Activated CD4-positive, alpha-beta T cell treated with anti-CD3 and anti-CD28 coated beads for 36 hours (primary cell): ENCODE measurements around the gene LRRC38. TPM values are rescaled to one million over a fixed set of nuclear protein-coding genes. Genes with fewer than 3 reads are reported as not detected.
"Not testable (repeated sequence)": the region's sequence is repeated elsewhere in the genome, so short reads cannot be mapped to it uniquely, and the experiment has no call there.

Experiments used
- ATAC-seq: fragments of 200-7000 bp; cut with Tn5 transposase; one replicate; pipeline ENCODE4 v1.10.0; 2021; ENCODE audit warnings: mild to moderate bottlenecking, moderate library complexity
- CTCF ChIA-PET: fragments of 350-600 bp; sonication (Branson Sonifier 250); formaldehyde crosslinking; loops from one replicate; lab custom pipeline; 2021; ENCODE audit warnings: antibody characterized with exemption; lab: Charles Lee
- POLR2A ChIA-PET: fragments of 350-600 bp; sonication (Branson Sonifier 250); formaldehyde crosslinking; loops from one replicate; lab custom pipeline; 2021; ENCODE audit warnings: antibody characterized with exemption, inconsistent platforms; lab: Charles Lee
- DNase-seq: peaks from one replicate; pipeline ENCODE4 v3.0.0-alpha.2; 2020
- H3K27ac Mint-ChIP-seq: one replicate; pipeline ENCODE4 v1.8.0; 2021; ENCODE audit warnings: mixed read lengths
- H3K27me3 Mint-ChIP-seq: one replicate; pipeline ENCODE4 v1.8.0; 2021; ENCODE audit warnings: mixed read lengths
- H3K36me3 Mint-ChIP-seq: one replicate; pipeline ENCODE4 v1.8.0; 2021; ENCODE audit warnings: low read depth, mixed read lengths
- H3K4me1 Mint-ChIP-seq: one replicate; pipeline ENCODE4 v1.8.0; 2021; ENCODE audit warnings: mixed read lengths
- H3K4me3 Mint-ChIP-seq: one replicate; pipeline ENCODE4 v1.8.0; 2021; ENCODE audit warnings: mild to moderate bottlenecking, moderate library complexity, mixed read lengths
- H3K9me3 Mint-ChIP-seq: one replicate; pipeline ENCODE4 v1.8.0; 2021; ENCODE audit warnings: low read depth, mixed read lengths
- intact Hi-C, 2 experiments: fragments of 100-400 bp; cut with DNase I in 1 of 2; cut with micrococcal nuclease in 1 of 2; formaldehyde crosslinking; loops; one replicate each; pipeline versions ENCODE4 v1.14.2 to v1.15.1; 2022 to 2024; cut with DNase I, micrococcal nuclease
- total RNA-seq, 2 experiments: library from RNA; stranded (reverse); gene quantifications; one replicate each; pipeline ENCODE4 v1.2.3, GENCODE V29; 2021

Gene LRRC38
- total RNA-seq, 2 experiments from 2014 or later = not detected

GRCh38 chr1:13456904-13457532 is 56.8 kb downstream of the LRRC38 start:
- no peak overlapping the region for H3K27ac Mint-ChIP-seq
- H3K4me3 Mint-ChIP-seq = no peak overlapping the region
- ChIA-PET CTCF (no interaction called here), POLR2A (no interaction called here)
- ATAC-seq (no peak), DNase-seq (no peak)
- peaks cover 8% of the 10 kb centered on the region for H3K27me3 Mint-ChIP-seq
- H3K4me1 Mint-ChIP-seq = no peaks in the 10 kb centered on the region
- H3K36me3 Mint-ChIP-seq = no peaks in the 10 kb centered on the region
- intact Hi-C loops = no loop called here
- no peaks in the 10 kb centered on the region for H3K9me3 Mint-ChIP-seq

GRCh38 chr1:13451399-13451965 is 62.3 kb downstream of the LRRC38 start:
- intact Hi-C loops = no loop called here
- ATAC-seq = no peak
- no peak overlapping the region for H3K4me3 Mint-ChIP-seq

DNA sequence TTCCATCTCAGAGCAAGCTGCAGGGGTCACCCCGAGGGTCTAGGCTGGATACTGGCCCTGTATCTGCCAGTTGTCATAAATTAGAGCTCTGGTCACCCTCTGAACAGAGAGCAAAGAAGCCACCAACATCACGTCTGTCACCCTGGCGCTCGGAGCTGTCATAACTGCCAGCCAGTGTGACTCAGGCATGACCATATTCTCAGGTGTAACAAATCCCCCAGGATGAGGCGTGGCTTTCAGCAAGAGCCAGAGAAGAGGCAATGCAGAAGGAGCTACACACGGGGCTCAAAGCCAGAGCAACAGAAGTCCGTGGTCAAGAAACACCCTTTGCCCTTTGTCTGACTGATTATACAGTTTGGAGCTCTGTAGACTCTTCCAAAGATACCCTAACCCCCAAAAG is 63.6 kb downstream of the LRRC38 start:
- ATAC-seq = no peak
- Mint-ChIP-seq H3K4me3 (no peak overlapping the region), H3K36me3 (no peaks in the 10 kb centered on the region), H3K27ac (no peak overlapping the region), H3K27me3 (no peaks in the 10 kb centered on the region), H3K4me1 (no peaks in the 10 kb centered on the region), H3K9me3 (no peaks in the 10 kb centered on the region)
- ChIA-PET POLR2A (no interaction called here), CTCF (no interaction called here)
- no peak for DNase-seq
- intact Hi-C loops = no loop called here

More at GRCh38 chr1:13451399-13451965, 62.3 kb downstream of the LRRC38 start:
- H3K27me3 Mint-ChIP-seq = peaks cover 3% of the 10 kb centered on the region
- no peaks in the 10 kb centered on the region for H3K4me1 Mint-ChIP-seq
- no peak for DNase-seq
- CTCF ChIA-PET = no interaction called here
- no peak overlapping the region for H3K27ac Mint-ChIP-seq
- POLR2A ChIA-PET = no interaction called here
- H3K9me3 Mint-ChIP-seq = no peaks in the 10 kb centered on the region
- H3K36me3 Mint-ChIP-seq = no peaks in the 10 kb centered on the region

- Mint-ChIP-seq H3K4me3 (no peak overlapping the region), H3K9me3 (no peaks in the 10 kb centered on the region), H3K36me3 (no peaks in the 10 kb centered on the region), H3K27ac (no peak overlapping the region), H3K27me3 (peaks cover 1% of the 10 kb centered on the region), H3K4me1 (no peaks in the 10 kb centered on the region)
- CTCF ChIA-PET = no interaction called here
- ATAC-seq = no peak
- intact Hi-C loops = no loop called here
- DNase-seq = no peak
- POLR2A ChIA-PET = no interaction called here
Measured at GRCh38 chr1:13443335-13443979, 70.3 kb downstream of the LRRC38 start.

DNA sequence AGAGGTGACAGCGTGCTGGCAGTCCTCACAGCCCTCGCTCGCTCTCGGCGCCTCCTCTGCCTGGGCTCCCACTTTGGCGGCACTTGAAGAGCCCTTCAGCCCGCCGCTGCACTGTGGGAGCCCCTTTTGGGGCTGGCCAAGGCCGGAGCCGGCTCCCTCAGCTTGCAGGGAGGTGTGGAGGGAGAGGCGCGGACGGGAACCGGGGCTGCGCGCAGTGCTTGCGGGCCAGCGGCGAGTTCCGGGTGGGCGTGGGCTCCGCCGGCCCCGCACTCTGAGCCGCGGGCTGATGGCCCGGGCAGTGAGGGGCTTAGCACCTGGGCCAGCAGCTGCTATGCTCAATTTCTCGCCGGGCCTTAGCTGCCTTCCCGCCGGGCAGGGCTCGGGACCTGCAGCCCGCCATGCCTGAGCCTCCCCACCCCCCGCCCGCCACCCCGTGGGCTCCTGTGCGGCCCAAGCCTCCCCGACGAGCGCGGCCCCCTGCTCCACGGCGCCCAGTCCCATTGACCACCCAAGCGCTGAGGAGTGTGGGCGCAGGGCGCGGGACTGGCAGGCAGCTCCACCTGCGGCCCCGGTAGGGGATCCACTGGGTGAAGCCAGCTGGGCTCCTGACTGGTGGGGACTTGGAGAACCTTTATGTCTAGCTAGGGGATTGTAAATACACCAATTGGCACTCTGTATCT is 74.6 kb downstream of the LRRC38 start:
- H3K4me3 Mint-ChIP-seq, intact Hi-C loops, ATAC-seq, POLR2A ChIA-PET, H3K27me3 Mint-ChIP-seq, H3K27ac Mint-ChIP-seq, CTCF ChIA-PET, H3K36me3 Mint-ChIP-seq, H3K4me1 Mint-ChIP-seq, H3K9me3 Mint-ChIP-seq, DNase-seq: not testable (repeated sequence)

DNA sequence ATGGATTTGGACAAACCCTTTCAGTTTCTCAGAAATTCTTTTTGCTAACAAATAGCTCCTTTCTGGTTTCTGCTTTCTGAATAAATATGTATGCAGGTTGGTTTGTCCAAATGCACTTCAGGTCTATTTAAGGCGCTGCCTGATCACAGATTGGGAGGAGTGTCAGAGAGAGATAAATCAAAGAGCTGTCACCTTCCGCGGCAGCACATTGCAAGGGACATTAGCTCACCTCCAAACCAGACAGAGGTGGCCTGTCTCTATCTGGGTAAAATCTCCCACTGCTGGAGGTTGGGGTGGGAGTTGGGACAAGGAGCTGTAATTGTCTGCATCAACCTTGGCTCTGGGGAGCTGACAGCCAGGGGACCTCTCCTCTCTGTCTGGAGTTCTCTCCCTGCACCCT is 78.3 kb downstream of the LRRC38 start:
- no peak overlapping the region for H3K4me3 Mint-ChIP-seq

GRCh38 chr1:13433694-13434358 is 80.0 kb downstream of the LRRC38 start:
- DNase-seq, H3K27me3 Mint-ChIP-seq, POLR2A ChIA-PET, H3K4me3 Mint-ChIP-seq, ATAC-seq, H3K36me3 Mint-ChIP-seq, CTCF ChIA-PET, H3K27ac Mint-ChIP-seq, H3K4me1 Mint-ChIP-seq, H3K9me3 Mint-ChIP-seq, intact Hi-C loops: not testable (repeated sequence)

More for the DNA sequence above, 78.3 kb downstream of the LRRC38 start:
- POLR2A ChIA-PET = interaction anchor here (0.6 kb wide), 1 partner anchor 12 kb away, joined by 6 read pairs; no protein-coding TSS in a partner anchor
- peaks cover 2% of the 10 kb centered on the region for H3K27me3 Mint-ChIP-seq
- no peak for ATAC-seq
- DNase-seq = no peak
- H3K4me1 Mint-ChIP-seq = no peaks in the 10 kb centered on the region
- intact Hi-C loops = no loop called here
- CTCF ChIA-PET = interaction anchor here (0.7 kb wide), 1 partner anchor 24 kb away, joined by 3 read pairs; no protein-coding TSS in a partner anchor
- no peaks in the 10 kb centered on the region for H3K36me3 Mint-ChIP-seq
- H3K9me3 Mint-ChIP-seq = no peaks in the 10 kb centered on the region
- H3K27ac Mint-ChIP-seq = no peak overlapping the region

GRCh38 chr1:13432251-13432650 is 81.6 kb downstream of the LRRC38 start:
- Mint-ChIP-seq H3K36me3 (no peaks in the 10 kb centered on the region), H3K4me3 (no peak overlapping the region), H3K27ac (no peak overlapping the region), H3K27me3 (peaks cover 2% of the 10 kb centered on the region), H3K4me1 (no peaks in the 10 kb centered on the region), H3K9me3 (no peaks in the 10 kb centered on the region)
- intact Hi-C loops = no loop called here
- no peak for DNase-seq
- CTCF ChIA-PET = no interaction called here
- ATAC-seq = no peak
- POLR2A ChIA-PET = no interaction called here

- DNase-seq (no peak), ATAC-seq (no peak)
- no peaks in the 10 kb centered on the region for H3K4me1 Mint-ChIP-seq
- no peaks in the 10 kb centered on the region for H3K36me3 Mint-ChIP-seq
- H3K27me3 Mint-ChIP-seq = no peaks in the 10 kb centered on the region
- no peak overlapping the region for H3K27ac Mint-ChIP-seq
- intact Hi-C loops = no loop called here
- H3K9me3 Mint-ChIP-seq = no peaks in the 10 kb centered on the region
- H3K4me3 Mint-ChIP-seq = no peak overlapping the region
- POLR2A ChIA-PET = no interaction called here
- CTCF ChIA-PET = interaction anchor here (0.7 kb wide), 1 partner anchor 35 kb away, joined by 3 read pairs; no protein-coding TSS in a partner anchor
Measured at GRCh38 chr1:13430495-13430894, 83.3 kb downstream of the LRRC38 start.
